HG02623 (cell line): ENCODE data around the gene EXOC6.

Experiments used
- ATAC-seq: cut with Tn5 transposase; IDR thresholded peaks from one replicate; pipeline ENCODE4 v1.9.1; 2021; ENCODE audit warnings: moderate library complexity; ENCODE audit not compliant: unreplicated experiment

Gene EXOC6

GRCh38 chr10:92848441-92849233 is at the start of gene EXOC6:
Gene EXOC6, plus strand, starts transcription at chr10:92848520. Its CDS starts 14 bp downstream, at chr10:92848534.
- ATAC-seq, result peak; percentile 80

GRCh38 chr10:92799568-92799967 is 48.8 kb upstream of the EXOC6 start:
- ATAC-seq, result no peak

GRCh38 chr10:92800134-92800733 is 48.1 kb upstream of the EXOC6 start:
- no peak for ATAC-seq

- no peak for ATAC-seq
These were observed 46.1 kb upstream of the EXOC6 start for GRCh38 chr10:92801978-92802872.

GRCh38 chr10:92809840-92810239 is 38.5 kb upstream of the EXOC6 start:
- ATAC-seq, result no peak

GRCh38 chr10:92810934-92811532 is 37.3 kb upstream of the EXOC6 start:
- ATAC-seq, result no peak

- ATAC-seq, result no peak
These were observed 36.3 kb upstream of the EXOC6 start for GRCh38 chr10:92811986-92812385.

- no peak for ATAC-seq
These were observed 34.3 kb upstream of the EXOC6 start for GRCh38 chr10:92813979-92814378.

- ATAC-seq, result no peak
These were observed 33.5 kb upstream of the EXOC6 start for GRCh38 chr10:92814790-92815189.

GRCh38 chr10:92816091-92816531 is 32.2 kb upstream of the EXOC6 start:
- no peak for ATAC-seq

GRCh38 chr10:92822060-92822634 is 26.2 kb upstream of the EXOC6 start:
- ATAC-seq, result no peak

- no peak for ATAC-seq
These were observed 25.4 kb upstream of the EXOC6 start for GRCh38 chr10:92822964-92823363.

GRCh38 chr10:92826061-92826460 is 22.3 kb upstream of the EXOC6 start:
- ATAC-seq, result no peak

GRCh38 chr10:92826504-92826903 is 21.8 kb upstream of the EXOC6 start:
- no peak for ATAC-seq

- no peak for ATAC-seq
These were observed 19.1 kb upstream of the EXOC6 start for GRCh38 chr10:92829042-92829785.

GRCh38 chr10:92829786-92830377 is 18.4 kb upstream of the EXOC6 start:
- no peak for ATAC-seq

- no peak for ATAC-seq
These were observed 17.6 kb upstream of the EXOC6 start for GRCh38 chr10:92830478-92831389.

- no peak for ATAC-seq
These were observed 16.2 kb upstream of the EXOC6 start for GRCh38 chr10:92832121-92832520.
